Fibroblast of lung (primary cell): ENCODE results near the gene BROX. TPM values are rescaled to one million over a fixed set of nuclear protein-coding genes. Genes with fewer than 3 reads are reported as not detected.

Source experiments
- DNase-seq, 2 donors: peaks; one replicate each; pipeline versions ENCODE4 v3.0.0 to v3.0.0-alpha.2; 2010; ENCODE audit warnings: low read depth in 2 of 2
- H2AFZ ChIP-seq: 2 replicates; pipeline ENCODE4 v1.5.1; 2012; ENCODE audit warnings: low read length, control low read depth, inconsistent platforms
- H3K27ac ChIP-seq: 2 replicates; pipeline ENCODE4 v1.5.1; 2011; ENCODE audit warnings: low read length, control low read depth; ENCODE audit not compliant: insufficient read depth
- H3K27me3 ChIP-seq: 2 replicates; pipeline ENCODE4 v1.5.1; 2011; ENCODE audit warnings: mild to moderate bottlenecking, low read length; ENCODE audit not compliant: control insufficient read depth, insufficient read depth
- H3K36me3 ChIP-seq: 2 replicates; pipeline ENCODE4 v1.5.1; 2011; ENCODE audit warnings: low read length; ENCODE audit not compliant: control insufficient read depth, insufficient read depth
- H3K4me1 ChIP-seq: 2 replicates; pipeline ENCODE4 v1.5.1; 2011; ENCODE audit warnings: low read length; ENCODE audit not compliant: control insufficient read depth, insufficient read depth; ENCODE audit errors: extremely low read depth
- H3K4me2 ChIP-seq: 2 replicates; pipeline ENCODE4 v1.5.1; 2011; ENCODE audit warnings: low read length, control low read depth; ENCODE audit not compliant: insufficient read depth; ENCODE audit errors: extremely low read depth
- H3K4me3 ChIP-seq, 4 experiments: fragments of 200-600 bp in 1 of 4; sonication (generic) in 1 of 4; replicated peaks in 1 of 4; 2 replicates each; pipeline ENCODE4 v1.5.1; 2011 to 2016; ENCODE audit warnings: low read length in 4 of 4, low read depth in 3 of 4, mild to moderate bottlenecking in 3 of 4, control low read depth in 2 of 4, inconsistent platforms in 1 of 4, mixed read lengths in 1 of 4; ENCODE audit not compliant: insufficient read depth in 1 of 4; ENCODE audit errors: control extremely low read depth in 1 of 4
- H3K79me2 ChIP-seq: 2 replicates; pipeline ENCODE4 v1.5.1; 2012; ENCODE audit warnings: mild to moderate bottlenecking, low read length, inconsistent platforms; ENCODE audit not compliant: control insufficient read depth, insufficient read depth
- H3K9ac ChIP-seq: 2 replicates; pipeline ENCODE4 v1.5.1; 2011; ENCODE audit warnings: mild to moderate bottlenecking, low read length, control low read depth; ENCODE audit not compliant: insufficient read depth
- H3K9me3 ChIP-seq: 2 replicates; pipeline ENCODE4 v1.5.1; 2012; ENCODE audit warnings: low read depth, low read length; ENCODE audit not compliant: control insufficient read depth, insufficient read depth
- H4K20me1 ChIP-seq: 2 replicates; pipeline ENCODE4 v1.5.1; 2011; ENCODE audit warnings: low read length; ENCODE audit not compliant: control insufficient read depth, insufficient read depth; ENCODE audit errors: extremely low read depth
- CTCF ChIP-seq, 2 donors: IDR thresholded peaks in 1 of 2; conservative IDR thresholded peaks in 1 of 2; 1 replicate in 1 of 2; 2 replicates in 1 of 2; pipeline ENCODE4 v1.5.1; 2011 to 2012; ENCODE audit warnings: low read length in 2 of 2, control low read depth in 1 of 2, inconsistent platforms in 1 of 2, low read depth in 1 of 2, mild to moderate bottlenecking in 1 of 2
- EZH2 ChIP-seq: IDR thresholded peaks from 2 replicates; pipeline ENCODE4 v1.5.1; 2012; ENCODE audit warnings: low read length, control low read depth, mild to moderate bottlenecking; ENCODE audit errors: missing control alignments
- polyA plus RNA-seq, 2 donors: library from polyadenylated mRNA; depleted of rRNA in 1 of 2; stranded (reverse) in 1 of 2; unstranded in 1 of 2; fragments of >200 nt; gene quantifications; 2 replicates each; pipeline ENCODE4 v1.2.1, GENCODE V29; 2011 to 2012; ENCODE audit warnings: missing spikeins in 1 of 2
- total RNA-seq: library from RNA; depleted of rRNA; stranded (reverse); fragments of >200 nt; gene quantifications from 2 replicates; pipeline ENCODE4 v1.2.1, GENCODE V29; 2014

The BROX gene
- total and polyA plus RNA-seq, 2 donors (not counting 1 experiment from before 2014, with no cell fraction given): 11.3 to 60.6 TPM

GRCh38 chr1:222728746-222729145 lies 16.4 kb downstream of the BROX start:
- Histone ChIP-seq H3K27me3 (no peaks in the 10 kb centered on the region), H3K79me2 (no peaks in the 10 kb centered on the region), H3K9ac (no peak overlapping the region), H4K20me1 (no peaks in the 10 kb centered on the region), H3K9me3 (no peaks in the 10 kb centered on the region), H3K4me3 (no peak overlapping the region), H2AFZ (no peak overlapping the region), H3K4me1 (no peaks in the 10 kb centered on the region), H3K27ac (no peak overlapping the region), H3K4me2 (no peak overlapping the region), H3K36me3 (peaks cover 3% of the 10 kb centered on the region)
- no peak for DNase-seq
- no peak for TF ChIP-seq CTCF (conservative IDR thresholded peaks at IDR 0.05 in 1 of 2, IDR thresholded peaks at IDR 0.05 in 1 of 2; ENCODE audit: low read depth in 1 of 2, low read length in 2 of 2)
- no peak for TF ChIP-seq EZH2

GRCh38 chr1:222730866-222731265 lies 18.5 kb downstream of the BROX start:
- H2AFZ ChIP-seq: no peak overlapping the region
- DNase-seq: no peak

More at GRCh38 chr1:222730866-222731265, 18.5 kb downstream of the BROX start:
- H3K4me2 ChIP-seq: no peak overlapping the region
- no peaks in the 10 kb centered on the region for H3K4me1 ChIP-seq
- no peak overlapping the region for H3K27ac ChIP-seq
- no peaks in the 10 kb centered on the region for H3K27me3 ChIP-seq
- no peak for TF ChIP-seq CTCF (conservative IDR thresholded peaks at IDR 0.05 in 1 of 2, IDR thresholded peaks at IDR 0.05 in 1 of 2; ENCODE audit: low read depth in 1 of 2, low read length in 2 of 2)
- TF ChIP-seq EZH2: no peak
- H3K79me2 ChIP-seq: no peaks in the 10 kb centered on the region
- H3K9me3 ChIP-seq: no peaks in the 10 kb centered on the region
- H4K20me1 ChIP-seq: no peaks in the 10 kb centered on the region
- no peak overlapping the region for H3K4me3 ChIP-seq
- H3K9ac ChIP-seq: no peak overlapping the region
- peaks cover 1% of the 10 kb centered on the region for H3K36me3 ChIP-seq
